ENCODE data around the gene SERPINB13.

SERPINB13 gene

DNA sequence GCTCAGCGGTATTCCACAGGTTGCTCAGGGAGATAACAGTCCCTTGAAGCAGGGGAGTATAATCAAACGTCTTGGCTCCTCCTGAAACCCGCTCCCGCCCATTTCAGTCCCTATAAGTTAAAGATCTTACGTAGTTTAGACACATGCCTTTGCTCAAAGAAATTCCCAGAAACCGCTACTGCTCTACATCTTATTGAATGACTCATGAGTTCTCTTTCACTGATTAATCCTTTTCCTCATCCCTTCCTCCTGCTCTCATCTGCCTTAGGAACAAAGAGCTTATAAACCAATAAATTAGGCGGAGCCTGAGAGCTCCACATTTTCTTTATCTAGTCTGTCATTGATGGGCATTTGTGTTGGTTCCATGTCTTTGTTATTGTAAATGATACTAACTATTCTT lies 61.1 kb downstream of the SERPINB13 start:
- DNase-seq (ENCODE audit: low spot score) = no peak
